Gastroesophageal sphincter (tissue), 3 donors: Measurements from ENCODE around the gene FYCO1.

Source experiments
- EP300 ChIP-seq: sonication (generic); formaldehyde crosslinking; IDR thresholded peaks from one replicate; pipeline ENCODE4 v1.6.1; 2017; ENCODE audit warnings: antibody characterized with exemption, mild to moderate bottlenecking
- POLR2A ChIP-seq, 2 donors: fragments of 450-650 bp; IDR thresholded peaks; one replicate each; pipeline ENCODE4 v1.6.1; 2017; ENCODE audit warnings: antibody characterized with exemption in 2 of 2, mild to moderate bottlenecking in 2 of 2, moderate library complexity in 1 of 2
- POLR2AphosphoS5 ChIP-seq: sonication (generic); formaldehyde crosslinking; IDR thresholded peaks from one replicate; pipeline ENCODE4 v1.6.1; 2017; ENCODE audit warnings: antibody characterized with exemption
- TF ChIP-seq, protein P1 (sequence below), 4 experiments: fragments of 200-600 bp in 2 of 4; fragments of 450-650 bp in 2 of 4; sonication (generic) in 1 of 4; IDR thresholded peaks; one replicate each; pipeline ENCODE4 v1.5.1; 2017 to 2019; ENCODE audit warnings: antibody characterized with exemption in 4 of 4, mild to moderate bottlenecking in 2 of 4, moderate library complexity in 2 of 4

DNA sequence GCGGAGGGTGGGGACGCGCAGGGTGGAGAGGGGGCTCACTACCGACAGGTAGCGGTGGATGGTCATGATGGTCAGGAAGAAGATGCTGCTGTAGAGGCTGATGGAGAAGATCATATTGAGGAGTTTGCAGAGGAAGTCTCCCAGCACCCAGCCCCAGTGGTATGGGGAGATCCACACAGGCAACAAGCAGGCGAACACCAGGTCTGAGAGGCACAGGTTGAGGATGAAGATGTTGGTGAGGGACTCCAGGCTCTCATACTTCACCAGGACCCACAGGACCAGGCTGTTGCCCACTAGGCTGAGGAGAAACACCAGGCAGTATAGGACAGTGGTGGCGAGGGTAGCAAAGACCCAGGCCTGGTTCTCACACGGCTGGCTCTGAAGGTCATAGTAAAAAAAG lies 25.9 kb upstream of the FYCO1 start:
- TF ChIP-seq POLR2A (IDR thresholded peaks at IDR 0.05) (no peak), EP300 (no peak), POLR2AphosphoS5 (no peak)
- TF ChIP-seq, protein P1, sequence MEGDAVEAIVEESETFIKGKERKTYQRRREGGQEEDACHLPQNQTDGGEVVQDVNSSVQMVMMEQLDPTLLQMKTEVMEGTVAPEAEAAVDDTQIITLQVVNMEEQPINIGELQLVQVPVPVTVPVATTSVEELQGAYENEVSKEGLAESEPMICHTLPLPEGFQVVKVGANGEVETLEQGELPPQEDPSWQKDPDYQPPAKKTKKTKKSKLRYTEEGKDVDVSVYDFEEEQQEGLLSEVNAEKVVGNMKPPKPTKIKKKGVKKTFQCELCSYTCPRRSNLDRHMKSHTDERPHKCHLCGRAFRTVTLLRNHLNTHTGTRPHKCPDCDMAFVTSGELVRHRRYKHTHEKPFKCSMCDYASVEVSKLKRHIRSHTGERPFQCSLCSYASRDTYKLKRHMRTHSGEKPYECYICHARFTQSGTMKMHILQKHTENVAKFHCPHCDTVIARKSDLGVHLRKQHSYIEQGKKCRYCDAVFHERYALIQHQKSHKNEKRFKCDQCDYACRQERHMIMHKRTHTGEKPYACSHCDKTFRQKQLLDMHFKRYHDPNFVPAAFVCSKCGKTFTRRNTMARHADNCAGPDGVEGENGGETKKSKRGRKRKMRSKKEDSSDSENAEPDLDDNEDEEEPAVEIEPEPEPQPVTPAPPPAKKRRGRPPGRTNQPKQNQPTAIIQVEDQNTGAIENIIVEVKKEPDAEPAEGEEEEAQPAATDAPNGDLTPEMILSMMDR (IDR thresholded peaks at IDR 0.05), result no peak
